GM21825 (cell line): ENCODE data around the gene COG1.

Source experiments
- ATAC-seq: cut with Tn5 transposase; IDR thresholded peaks from one replicate; pipeline ENCODE4 v1.9.1; 2021; ENCODE audit warnings: mild to moderate bottlenecking, moderate library complexity; ENCODE audit not compliant: unreplicated experiment

COG1 gene

DNA sequence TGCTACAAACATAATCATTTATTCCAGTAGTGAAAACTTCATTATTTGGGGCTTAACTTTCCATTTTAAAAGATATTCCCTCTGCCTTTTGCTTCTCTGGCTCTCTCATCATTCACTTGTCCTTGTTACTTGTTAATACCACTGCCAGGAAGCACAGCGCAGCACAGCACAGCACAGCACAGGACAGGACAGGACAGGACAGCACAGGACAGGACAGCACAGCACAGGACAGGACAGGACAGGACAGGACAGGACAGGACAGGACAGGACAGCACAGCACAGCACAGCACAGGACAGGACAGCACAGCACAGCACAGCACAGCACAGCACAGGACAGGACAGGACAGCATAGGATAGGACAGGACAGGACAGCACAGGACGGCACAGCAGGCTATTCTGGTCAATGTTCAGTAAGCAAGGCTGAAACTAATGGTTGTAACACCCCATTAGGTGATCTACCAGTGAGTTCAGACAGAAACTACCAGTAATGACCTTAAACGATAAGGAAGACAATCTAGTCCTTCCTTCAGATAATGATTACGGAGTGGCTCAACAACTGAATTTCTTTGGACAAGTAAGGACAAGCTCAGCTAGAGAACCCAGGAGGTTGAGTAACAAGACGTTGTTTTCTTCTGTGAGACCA is 31.9 kb downstream of the COG1 start:
- ATAC-seq = no peak

- ATAC-seq = no peak
These were observed 33.8 kb downstream of the COG1 start for GRCh38 chr17:73226556-73227172.

- ATAC-seq = no peak
These were observed 34.5 kb downstream of the COG1 start for GRCh38 chr17:73227379-73227778.

DNA sequence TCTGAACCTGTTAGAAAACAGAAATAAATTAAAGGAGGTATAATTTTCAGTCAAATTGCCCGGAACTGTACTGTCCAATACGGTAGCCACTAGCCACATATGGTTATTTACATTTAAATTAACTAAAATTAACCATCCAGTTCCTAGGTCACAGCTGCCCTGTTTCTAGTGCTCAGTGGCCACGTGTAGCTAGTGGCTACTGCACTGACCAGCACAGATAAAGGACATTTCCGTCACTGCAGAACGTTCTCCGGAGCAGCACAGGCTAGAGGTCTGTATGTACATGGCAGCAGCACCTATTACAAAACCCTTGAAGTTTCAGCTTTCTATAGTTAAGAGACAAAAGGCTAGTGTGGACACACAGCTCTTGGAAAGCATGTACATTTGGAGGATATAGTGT is 35.1 kb downstream of the COG1 start:
- no peak for ATAC-seq

GRCh38 chr17:73228748-73229236 is 35.9 kb downstream of the COG1 start:
- peak; percentile 27 for ATAC-seq

DNA sequence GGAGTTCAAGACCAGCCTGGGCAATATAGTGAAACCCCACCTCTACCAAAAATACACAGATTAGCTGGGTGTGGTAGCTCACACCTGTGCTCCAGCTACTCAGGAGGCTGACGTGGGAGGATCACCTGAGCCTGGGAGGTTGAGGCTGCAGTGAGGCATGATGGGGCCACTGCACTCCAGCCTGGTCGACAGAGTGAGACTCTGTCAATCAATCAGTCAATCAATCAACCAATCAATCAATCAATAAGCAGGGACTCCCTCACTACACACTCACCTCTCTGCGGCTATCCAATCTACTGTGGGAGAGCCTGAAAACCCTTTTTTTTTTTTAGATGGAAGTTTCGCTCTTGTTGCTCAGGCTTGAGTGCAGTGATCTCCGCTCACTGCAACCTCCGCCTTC is 37.2 kb downstream of the COG1 start:
- ATAC-seq = no peak

DNA sequence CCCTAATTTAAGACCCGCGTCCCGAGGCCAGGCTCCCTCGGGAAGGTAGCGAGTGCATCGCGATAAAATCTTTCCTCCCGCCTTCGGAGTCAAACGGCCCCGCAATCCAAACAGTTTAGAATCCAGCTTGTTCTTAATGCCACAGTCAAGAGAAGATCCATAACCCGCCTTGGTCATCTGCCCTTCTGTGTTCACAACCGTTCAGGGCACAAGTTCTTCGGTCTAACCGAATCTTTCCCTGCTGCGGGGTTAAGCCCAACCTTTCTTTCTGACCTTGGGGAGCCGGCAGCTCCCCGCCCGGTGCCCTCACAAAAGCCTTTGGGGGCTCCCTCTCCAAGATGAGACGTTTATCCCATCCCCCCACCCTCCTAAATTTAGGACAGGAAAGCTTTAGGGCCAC is 38.5 kb downstream of the COG1 start:
- ATAC-seq = no peak

DNA sequence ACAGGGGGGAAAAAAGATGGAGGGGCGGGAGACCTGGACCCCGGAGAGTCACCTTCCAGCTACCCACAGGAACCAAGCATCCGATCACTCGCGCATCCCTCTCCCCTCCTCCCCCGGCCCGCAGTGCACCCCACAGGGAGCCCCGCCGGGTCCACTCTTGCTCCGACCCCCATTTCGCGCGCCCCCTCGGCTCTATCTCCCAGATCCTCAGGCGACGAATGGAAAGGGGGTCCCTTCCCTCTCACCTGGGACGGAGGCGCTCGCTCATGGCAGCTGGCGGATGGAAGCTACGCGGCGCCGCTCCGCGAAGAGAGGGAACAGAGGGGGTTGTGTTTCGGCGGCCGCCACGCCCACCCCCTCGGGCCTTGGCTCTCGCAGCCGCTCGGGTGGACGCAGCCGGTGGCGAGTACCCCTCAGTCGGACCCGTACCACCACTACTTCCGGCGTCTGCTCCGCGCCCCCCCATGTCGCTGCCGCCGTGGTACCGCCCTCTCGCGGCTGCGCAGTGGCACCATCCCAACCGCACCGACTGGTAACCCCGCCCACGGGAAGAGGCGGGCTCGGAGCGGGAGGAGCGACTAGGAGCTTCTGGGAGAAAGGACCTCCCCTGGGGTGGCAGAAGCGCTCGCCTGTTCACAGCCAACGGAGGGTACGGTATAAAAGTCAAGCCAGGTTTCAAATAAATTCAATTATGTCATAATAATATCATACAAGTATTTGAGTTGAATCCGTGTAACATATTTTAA is 39.2 kb downstream of the COG1 start:
- ATAC-seq = peak; percentile 76

DNA sequence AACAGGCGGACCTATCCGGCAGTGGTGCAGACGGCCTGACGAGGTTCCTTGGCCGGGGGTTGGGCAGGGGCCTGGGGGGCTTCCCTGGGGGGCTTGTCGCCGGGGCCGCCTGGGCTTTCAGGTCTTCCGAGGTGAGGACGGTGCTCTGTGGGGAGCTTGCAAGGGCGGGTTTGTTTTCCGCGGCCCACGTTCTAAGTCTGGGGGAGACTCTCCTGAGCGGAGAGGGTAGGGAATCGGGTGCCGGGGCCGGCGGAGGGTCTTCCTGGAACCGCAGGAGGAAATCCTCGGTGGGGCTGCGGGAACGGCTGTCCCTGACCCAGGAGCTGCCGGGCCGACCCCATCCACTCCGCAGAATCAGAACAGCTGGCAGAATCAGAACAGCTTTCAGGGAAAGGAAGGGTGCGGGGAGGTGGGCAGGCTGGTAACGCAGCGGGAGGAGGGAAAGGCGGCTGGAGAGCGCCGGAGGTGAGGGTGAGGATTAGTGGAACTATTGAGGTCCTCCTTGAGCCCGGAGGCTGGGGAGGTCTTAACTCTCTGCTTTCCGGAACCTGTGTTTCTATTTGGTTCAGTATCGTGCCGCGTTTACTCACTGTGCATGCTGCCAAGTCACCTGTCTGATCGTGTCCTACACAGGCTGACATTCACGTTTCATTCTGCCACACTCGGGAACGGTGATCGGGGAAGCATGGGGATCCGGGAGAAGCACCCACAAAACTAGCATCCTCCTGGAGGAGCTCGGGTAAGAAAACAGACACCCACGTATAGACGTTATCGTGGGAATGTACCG is 39.9 kb downstream of the COG1 start:
- ATAC-seq = peak; percentile 20

DNA sequence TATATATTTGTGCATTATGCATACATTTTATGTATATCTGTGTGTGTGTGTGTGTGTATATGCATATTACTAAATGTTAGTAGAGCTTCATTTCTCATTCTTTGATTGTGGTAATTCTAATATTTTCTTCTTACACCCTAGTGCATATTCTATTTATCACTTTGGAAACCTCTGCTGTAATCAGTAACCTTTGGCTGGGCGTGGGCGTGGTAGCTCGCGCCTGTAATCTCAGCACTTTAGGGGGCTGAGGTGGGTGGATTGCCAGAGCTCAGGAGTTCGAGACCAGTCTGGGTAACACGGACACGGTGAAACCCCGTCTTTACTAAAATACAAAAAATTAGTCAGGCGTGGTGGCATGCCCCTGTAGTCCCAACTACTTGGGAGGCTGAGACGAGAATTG is 41.9 kb downstream of the COG1 start:
- ATAC-seq = no peak

DNA sequence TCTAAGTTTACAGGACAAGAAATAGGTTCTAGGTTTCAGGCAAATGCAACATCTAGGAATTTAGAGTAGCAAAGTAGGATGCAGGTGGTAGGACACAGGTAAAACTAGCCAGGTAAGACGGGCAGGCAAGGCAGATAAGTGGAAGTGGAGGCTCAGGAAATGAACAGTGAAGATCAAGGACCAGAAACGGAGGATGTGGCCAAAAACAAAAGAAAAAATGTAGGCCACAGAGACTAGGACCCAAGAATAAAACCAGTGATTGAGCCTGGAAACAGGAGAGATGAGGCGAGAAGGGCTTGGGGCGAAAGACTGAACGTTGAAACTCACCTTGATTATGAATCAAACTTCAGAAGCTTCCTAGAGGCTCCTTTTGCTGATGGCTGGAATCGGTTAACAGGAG is 44.9 kb downstream of the COG1 start:
- ATAC-seq = no peak

- ATAC-seq = no peak
These were observed 47.7 kb downstream of the COG1 start for GRCh38 chr17:73240561-73240960.

- ATAC-seq = no peak
These were observed 54.9 kb downstream of the COG1 start for GRCh38 chr17:73247726-73248125.

- ATAC-seq = no peak
These were observed 55.7 kb downstream of the COG1 start for GRCh38 chr17:73248532-73248931.

GRCh38 chr17:73249700-73250099 is 56.8 kb downstream of the COG1 start:
- no peak for ATAC-seq

- no peak for ATAC-seq
These were observed 58.2 kb downstream of the COG1 start for GRCh38 chr17:73250851-73251640.

DNA sequence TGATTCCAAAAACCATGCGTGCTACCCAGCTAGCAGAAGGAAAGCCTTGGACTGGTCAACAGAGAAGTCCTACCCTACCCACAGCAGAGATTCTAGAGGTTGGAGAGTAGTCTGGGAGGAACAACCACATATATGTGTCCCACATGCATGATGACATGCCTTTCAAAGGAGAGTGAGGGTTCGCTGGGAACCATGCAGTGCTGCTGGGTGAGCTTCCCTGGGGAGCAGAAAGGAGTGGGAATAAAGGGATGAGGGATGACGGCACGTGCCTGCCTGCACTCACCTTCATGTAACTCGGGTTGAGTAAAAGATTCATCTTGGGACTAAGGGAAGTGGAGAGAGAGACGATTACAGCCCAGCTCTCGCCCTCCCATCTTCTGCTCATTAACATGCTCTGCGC is 59.0 kb downstream of the COG1 start:
- ATAC-seq = no peak

DNA sequence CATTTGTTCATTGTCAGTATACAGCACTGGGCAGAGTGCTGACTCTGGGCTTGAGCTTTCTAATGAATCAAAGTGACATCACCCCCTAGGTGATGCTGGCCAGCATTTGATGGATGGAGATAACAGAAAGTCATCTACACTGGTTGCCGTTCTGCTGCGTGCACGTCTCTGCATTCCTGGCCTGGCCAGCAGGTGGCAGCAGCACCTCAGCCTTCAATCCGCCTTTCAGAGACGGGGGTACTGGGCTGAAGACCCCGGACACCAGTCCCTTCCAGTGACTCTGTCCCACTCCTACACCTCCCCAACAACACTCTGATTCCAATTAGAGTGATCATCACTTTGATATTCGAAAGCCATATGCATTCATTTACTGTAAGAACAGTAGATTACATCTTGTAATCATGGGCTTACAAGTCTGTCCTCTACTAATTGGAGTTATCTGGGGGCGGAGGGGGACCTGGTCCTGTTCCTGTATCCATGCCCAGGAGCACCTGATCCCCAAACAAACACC is 62.9 kb downstream of the COG1 start:
- peak; percentile 50 for ATAC-seq

GRCh38 chr17:73256220-73256619 is 63.4 kb downstream of the COG1 start:
- ATAC-seq = no peak

- ATAC-seq = no peak
These were observed 64.7 kb downstream of the COG1 start for GRCh38 chr17:73257516-73257915.
